Islet precursor cell (in vitro differentiated cells): ENCODE results near the gene COL8A2.

ENCODE experiments used
- DNase-seq: peaks from one replicate; pipeline ENCODE4 v3.0.0-alpha.2; 2018

The COL8A2 gene

DNA sequence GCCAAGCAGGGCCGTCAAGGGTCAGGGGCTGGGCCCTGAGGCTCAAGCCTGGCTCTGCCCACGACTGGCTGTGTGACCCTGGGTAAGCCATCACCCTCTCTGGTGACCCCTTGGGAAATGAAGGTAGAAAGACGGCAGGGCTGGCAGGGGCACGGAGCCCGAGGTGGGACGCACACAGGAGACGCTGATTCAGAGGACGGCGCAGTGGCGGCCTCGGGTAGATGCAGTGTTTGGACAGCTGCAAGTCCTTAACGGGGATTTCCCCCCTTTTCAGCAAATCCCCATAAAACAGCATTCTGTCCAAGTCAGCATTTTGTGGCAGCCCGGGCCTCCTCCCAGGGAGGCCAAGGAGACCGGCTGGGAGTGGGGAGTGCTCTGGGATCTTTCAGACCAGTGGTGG is 16.7 kb downstream of the COL8A2 start:
- no peak for DNase-seq

DNA sequence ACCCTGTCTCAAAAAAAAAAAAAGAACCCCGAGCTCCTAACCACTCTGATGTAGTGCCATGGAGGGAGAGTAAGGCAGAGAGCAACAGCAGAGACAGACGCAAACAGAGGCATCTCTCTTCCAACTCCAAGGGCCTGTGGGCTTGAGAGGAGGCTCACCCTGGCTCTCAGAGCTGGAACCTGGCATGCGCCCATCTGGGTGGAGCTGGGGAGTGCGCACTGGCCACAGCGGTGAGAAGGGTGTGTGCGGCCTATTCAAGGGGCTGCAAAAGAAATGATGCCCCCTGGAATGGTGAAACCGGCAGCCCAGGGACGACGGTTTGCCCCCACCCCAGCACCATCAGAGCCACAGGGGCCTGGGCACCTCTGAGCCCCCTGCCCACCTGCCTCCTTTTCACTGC is 17.6 kb downstream of the COL8A2 start:
- DNase-seq, result no peak

DNA sequence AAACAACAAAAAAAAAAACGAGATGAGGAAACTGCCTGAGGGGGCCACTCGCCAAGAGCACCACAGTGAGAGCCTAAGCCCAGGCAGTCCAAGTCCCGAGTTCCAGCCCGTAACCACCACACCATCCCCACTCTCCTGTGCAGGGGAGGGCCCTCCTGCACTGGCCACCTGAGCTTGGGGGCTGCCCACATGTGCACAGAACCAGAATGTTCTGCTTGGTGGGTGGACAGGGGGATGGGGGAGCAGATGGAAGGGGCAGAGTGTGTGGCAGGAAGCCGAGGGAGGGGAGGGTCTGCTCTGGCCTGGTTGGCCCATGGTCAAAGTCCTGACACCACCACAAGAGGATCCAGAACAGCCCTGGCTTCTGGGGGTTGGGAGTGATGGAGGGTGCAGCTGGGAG is 18.8 kb downstream of the COL8A2 start:
- DNase-seq, result no peak

DNA sequence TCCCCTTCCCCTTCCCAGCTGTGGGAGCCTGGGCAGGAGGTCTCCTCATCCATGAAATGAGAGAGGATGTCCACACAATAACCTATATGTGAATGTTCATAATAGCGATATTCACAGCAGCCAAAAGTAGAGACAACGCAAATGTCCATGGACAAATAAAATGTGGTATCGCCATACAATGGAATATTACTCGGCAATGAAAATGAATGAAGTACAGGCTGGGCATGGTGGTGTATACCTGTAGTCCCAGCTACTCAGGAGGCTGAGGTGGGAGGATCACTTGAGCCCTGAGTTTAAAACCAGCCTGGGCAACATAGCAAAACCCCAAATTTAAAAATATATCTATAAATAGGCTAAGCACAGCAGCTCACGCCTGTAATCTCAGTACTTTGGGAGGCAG is 23.5 kb downstream of the COL8A2 start:
- DNase-seq, result no peak

DNA sequence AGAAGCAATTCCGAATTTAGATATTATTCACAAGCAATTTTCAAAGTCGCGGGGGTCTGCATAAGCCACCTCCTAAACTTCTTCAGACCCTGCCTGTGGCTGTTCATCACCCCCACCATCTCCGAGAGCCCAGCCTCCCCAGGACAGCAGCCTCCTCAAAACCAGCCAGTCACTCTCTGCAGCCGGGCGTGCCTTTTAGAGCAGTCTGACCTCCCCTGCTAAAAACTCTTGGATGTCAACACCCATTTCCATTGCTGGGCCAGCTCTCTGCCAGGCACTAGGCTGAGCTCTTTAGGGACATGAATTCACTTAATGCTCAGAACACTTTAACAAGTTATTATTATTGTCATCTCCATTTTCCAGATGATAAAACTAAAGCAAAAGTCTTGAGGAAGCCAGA is 24.6 kb downstream of the COL8A2 start:
- peak; percentile 47 for DNase-seq

DNA sequence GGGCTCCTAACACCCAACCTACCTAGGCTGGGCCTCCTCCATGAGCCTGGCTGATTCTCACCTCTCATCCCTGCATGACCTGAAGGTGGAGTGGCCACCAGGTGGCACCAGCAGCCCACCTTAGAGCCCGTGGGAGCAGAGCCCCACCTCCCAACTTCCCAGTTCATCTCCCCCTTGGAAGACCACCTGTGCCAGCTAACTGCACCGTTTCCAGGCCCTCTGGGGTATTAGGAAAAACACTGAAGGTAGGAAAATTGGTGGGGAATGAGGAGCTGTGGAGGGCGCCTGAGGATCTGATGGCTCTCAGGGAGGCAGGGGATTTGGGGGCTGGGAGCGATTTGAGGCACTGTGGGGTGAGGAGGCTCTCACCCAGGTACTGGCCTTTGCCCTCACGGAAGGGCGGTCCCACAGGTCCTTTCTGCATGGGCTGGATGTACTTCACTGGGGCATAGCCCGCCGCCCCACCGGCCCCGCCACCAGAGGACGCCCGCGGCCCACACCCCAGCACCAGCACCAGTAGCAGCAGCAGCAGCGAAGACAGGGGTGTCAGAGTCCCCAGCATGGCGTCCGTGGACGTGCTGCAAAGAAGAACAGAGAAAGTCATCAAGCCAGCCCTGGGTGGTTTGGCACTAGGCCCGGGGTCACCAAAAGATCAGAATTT is 25.2 kb downstream of the COL8A2 start:
- peak; percentile 90 for DNase-seq

DNA sequence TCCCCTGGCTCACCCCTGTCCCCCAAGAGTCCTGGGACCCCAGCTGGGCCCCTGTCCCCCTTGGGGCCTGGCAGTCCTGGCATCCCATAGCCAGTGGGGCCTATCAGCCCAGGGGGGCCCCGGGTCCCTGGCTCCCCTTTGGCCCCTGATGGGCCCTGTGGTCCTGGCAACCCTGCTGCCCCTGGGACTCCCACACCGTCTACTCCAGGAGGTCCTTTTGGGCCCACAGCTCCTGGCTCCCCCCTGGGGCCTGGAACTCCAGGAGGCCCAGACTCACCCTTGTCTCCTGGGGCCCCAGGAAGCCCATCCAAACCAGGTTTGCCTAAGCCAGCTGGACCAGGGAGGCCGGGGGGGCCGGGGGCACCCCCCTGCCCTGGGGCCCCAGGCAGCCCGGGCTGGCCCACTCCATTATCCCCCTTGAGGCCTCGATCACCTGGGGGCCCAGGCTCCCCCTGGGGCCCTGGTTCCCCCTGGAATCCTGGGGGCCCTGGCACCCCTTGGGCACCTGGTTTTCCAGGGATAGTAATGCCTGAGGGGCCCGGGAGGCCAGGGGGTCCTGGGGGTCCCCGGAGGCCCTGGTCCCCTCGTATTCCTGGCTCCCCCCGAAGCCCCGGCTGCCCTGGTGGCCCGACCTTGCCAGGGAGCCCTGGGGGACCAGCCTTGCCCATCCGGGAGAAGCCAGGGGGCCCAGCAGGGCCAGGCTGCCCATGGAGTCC is 26.2 kb downstream of the COL8A2 start:
- no peak for DNase-seq

DNA sequence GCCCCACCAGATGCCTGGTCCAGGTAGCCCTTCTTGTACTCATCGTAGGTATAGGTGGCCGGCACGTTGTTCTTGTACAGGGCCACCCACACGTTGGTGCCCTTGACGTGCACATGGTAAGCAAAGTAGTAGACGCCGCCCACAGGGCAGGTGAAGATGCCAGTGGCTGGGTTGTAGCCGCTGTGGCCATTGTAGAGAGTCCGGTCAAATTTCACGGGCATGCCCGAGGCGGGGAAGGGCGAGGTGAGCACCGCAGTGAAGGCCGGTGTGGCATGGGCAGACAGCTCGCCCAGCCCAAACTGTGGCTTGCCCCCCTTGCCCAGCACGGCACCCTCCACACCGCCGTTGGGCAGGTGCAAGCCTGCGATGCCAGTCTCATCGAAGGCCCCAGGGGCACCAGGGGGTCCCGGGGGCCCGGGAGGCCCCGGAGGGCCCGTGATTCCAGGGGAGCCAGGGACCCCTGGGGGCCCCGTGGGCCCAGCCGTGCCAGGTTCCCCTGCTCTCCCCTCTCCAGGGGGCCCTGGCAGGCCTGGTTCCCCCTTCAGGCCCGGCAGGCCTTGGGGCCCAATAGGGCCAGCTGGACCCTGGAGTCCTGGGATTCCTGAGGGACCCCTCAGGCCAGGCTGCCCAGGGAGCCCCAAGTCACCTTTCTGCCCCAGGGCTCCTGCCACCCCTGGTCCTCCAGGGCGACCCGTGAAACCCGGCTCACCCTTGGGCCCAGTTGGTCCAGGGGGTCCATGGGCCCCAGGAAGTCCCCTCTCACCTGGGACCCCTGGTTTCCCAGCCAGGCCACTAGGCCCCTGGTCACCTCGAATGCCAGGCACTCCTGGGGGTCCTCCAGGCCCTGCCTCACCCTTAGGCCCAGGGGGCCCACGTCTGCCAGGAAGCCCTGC is 27.1 kb downstream of the COL8A2 start:
- DNase-seq, result no peak

DNA sequence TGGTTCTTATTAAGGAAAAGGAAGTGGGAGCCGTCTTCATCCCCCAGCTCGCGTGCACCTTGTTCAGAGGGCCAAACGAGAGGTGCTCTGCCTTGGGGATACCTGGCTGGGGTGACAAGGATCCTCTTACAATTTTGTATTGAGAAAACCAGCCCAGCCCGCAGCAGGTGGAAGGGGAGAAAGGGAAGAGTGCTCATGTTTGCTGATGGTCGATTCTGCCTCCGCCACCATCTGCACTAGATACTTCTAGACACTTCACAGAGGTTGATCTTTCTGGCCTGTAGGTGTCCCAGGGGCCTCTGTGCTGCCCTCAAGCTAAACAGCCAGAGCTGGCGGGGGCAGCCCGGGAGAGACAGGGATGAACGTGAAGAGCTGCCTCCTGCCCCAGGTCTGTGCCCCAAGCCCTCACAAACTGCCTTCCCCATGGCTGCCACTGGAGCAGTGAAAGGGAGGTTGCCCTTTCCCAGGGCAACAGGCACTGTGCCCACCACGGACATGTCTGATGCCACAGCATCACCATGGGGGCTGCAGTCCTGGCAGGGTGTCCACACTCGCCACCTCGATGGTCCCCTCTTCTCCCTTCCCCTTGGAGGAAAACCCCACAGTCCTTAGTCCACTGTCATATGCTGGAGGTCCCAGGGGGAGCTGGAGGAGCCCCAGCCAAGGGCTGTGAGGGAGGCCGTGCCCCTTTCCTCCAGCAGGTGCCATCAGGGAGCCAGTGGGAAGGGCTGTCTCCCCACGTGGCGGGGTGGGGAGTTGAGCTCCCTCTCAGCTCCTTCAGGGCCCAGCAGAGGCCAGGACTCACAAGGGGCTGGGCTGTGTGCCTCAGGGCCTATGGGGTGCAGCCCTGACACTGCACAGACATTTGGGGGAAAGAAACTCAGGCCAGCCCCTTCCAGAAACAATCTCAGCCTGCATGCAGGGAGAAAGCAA is 28.3 kb downstream of the COL8A2 start:
- peak; percentile 79 for DNase-seq

DNA sequence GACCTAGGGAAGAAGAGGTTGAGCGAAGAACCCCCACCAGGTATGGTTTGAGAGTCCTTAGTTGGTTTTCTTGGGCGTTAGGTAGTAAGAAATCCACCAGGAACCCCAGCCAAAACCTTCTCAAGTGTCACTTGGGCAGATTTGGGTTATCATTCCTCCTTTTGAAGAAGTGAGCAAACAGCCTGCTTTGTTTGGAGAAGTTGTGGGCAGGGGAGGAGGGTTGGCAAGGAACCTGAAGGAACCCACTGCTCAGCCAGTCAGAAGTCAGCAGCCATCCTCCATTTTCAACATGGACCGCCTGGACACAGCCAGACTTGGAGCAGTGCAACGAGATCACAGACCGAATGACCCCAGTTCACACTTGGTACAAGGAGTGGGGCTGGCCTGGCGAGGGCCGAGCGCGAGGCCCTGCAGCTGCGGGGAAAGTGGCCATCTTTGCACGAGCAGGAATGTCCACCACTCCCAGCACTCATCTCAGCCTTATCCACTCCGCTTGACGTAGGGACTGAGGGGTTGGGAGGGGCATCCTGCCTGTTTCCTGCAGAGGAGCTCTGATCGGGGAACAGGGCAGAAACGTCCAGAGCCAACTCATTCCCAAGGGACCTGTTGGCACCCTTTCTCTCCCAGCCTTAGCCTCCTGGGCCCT is 29.1 kb downstream of the COL8A2 start:
- no peak for DNase-seq

DNA sequence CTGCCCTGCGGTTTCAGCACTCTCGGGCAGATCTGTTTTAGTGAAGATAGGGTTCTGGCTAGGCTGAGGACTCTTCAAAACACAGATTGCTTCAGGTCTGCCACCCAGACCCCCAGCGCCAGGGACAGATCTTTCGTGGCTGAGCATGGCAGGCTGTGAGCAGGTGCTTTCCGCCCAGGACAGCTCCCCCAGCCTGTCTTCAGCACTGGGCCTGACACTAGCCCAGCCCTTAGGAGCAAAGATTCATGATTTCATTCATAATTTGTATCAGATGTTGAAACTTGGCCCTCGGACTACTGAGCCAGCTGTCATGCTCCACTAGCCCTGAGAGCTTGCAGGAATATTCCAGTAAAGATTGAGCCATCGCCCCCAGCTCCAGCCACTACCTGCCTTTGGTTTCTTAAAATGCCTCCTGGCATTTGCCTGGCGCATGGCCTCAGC is 30.4 kb downstream of the COL8A2 start:
- no peak for DNase-seq

DNA sequence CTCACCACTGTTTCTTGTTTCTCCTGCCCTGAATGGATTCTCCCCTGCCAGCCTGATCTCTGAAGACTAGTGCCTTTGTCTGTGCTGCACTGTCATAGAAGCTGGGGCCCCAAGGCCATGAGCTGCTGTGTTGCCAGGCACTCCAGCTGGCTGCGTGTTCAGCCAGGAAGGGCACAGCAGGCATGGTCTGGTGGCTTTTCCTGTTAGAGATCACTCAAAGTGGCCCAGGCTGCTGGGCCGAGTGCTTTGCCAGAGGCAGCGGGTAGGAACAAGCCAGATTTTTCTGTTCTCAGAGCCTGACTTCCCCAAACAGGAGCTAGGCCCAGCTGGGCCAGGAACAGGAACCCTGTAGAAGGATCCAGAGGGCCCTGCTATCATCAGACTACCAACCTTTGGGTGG is 31.1 kb downstream of the COL8A2 start:
- no peak for DNase-seq

DNA sequence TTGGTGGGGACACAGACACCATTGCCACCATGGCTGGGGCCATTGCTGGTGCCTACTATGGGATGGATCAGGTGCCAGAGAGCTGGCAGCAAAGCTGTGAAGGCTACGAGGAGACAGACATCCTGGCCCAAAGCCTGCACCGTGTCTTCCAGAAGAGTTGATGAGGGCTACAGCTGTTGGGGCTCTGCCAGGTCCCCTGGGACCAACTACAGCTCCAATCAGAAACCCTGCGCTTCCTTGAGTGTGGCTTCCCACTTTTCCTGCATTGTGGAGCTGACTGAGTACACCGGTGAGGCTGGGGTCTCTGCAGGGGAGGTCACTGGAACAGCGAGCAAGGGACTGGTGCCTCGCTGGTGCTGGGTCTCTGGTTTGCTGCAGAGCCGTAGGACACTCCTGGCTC is 31.8 kb downstream of the COL8A2 start:
- DNase-seq, result no peak

DNA sequence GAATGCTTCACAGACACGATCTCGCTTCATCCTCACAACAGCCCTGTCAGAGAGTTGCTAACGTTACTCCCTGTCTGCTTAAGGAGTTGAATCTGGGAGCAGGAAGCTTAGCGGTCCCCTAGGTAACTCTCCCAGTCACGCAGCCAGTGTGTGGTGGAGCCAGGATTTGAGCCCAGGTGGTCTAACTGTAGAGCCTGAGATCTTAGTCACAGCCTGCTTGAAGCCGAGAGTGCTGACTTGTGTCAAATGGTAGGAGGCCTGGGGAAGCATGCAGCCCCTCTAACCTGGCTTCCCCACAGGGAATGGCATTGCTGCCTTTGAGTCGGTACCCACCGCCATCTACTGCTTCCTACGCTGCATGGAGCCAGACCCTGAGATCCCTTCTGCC is 32.2 kb downstream of the COL8A2 start:
- DNase-seq, result no peak

DNA sequence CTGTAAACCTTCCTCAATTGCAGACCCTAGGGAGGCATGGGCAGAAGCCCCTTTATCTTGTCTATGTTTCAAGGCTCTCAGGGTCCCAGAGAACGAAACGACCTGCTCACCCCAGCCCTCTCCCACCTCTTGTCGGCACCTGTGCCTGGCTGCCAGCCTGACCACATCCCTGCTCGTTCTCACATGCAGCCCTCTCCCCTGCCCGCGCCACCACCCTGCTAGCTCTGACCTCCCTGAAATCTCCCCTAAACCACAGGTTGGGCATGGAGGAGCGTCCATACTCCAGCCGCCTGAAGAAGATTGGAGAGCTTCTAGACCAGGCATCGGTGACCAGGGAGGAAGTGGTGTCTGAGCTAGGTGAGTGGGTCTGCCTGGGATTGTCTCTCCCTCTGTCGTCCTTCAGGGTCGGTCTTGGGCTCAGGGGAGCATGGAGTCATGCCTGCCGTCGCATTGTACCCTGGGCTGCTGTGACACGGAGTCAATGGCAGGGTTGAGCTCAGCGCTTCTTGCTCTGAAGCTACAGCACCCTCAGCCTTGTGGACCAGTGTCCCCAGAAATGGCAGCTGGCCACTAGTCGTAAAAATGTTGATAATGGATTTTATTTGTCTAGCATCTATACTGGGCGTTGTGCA is 32.7 kb downstream of the COL8A2 start:
- DNase-seq, result no peak

DNA sequence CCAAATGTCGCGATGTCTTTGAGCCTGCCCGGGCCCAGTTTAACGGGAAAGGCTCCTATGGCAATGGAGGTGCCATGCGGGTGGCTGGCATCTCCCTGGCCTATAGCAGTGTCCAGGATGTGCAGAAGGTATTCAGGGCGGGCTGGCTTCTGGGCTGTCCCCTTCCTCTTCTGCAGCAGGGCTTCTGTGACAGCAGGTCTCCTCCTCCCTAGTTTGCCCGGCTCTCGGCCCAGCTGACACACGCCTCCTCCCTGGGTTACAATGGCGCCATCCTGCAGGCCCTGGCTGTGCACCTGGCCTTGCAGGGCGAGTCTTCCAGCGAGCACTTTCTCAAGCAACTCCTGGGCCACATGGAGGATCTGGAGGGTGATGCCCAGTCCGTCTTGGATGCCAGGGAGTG is 33.3 kb downstream of the COL8A2 start:
- no peak for DNase-seq

DNA sequence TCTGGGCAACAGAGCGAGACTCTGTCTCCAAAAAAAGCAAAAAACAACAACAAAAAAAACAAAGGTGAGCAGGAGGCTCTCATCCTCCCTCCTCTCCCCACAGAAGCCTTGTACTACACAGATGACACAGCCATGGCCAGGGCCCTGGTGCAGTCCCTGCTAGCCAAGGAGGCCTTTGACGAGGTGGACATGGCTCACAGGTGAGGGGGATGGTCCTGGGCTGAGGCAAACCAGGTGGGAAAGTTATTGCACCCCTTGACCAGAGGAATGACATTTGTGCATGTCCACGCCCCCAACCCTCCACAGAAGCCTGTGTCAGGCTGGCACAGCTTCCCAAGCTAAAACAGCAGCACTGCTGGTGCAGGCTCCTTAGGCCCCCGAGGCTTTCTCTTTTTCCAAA is 33.9 kb downstream of the COL8A2 start:
- DNase-seq, result no peak

DNA sequence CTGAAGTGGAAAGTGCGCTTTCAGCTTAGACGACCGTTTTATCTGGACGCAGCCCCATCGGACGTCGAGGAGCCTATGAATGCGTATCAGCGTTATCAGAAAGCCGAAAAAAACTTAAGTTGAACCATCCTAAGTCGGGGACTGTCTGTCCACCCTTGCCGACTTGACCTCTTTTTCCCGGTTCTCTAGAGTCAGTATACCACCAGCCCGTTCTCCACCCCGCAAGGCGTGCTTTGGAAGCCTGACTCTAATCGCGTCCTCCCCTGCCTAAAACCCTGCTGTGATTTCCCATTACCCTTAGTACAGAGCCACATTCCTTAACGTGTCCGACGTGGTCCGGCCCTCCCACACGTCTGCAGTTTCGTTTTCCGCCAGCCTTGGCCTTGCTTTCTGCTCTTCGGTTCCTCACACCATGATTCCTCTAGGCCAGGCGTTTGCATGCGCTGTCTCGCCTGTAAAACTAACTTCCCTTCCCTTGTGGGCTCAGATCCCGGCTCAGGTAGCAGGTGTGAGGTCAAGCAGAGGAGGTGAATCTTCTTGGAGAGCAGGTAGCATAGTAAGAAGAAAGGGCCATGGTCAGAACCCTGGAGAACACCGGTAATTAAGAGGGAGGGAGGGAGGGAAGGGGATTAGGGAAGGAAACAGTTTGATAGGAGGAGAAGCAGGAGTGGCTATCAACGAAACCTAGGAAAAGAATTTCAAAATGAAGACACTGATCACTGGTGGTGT is 35.5 kb downstream of the COL8A2 start:
- no peak for DNase-seq

DNA sequence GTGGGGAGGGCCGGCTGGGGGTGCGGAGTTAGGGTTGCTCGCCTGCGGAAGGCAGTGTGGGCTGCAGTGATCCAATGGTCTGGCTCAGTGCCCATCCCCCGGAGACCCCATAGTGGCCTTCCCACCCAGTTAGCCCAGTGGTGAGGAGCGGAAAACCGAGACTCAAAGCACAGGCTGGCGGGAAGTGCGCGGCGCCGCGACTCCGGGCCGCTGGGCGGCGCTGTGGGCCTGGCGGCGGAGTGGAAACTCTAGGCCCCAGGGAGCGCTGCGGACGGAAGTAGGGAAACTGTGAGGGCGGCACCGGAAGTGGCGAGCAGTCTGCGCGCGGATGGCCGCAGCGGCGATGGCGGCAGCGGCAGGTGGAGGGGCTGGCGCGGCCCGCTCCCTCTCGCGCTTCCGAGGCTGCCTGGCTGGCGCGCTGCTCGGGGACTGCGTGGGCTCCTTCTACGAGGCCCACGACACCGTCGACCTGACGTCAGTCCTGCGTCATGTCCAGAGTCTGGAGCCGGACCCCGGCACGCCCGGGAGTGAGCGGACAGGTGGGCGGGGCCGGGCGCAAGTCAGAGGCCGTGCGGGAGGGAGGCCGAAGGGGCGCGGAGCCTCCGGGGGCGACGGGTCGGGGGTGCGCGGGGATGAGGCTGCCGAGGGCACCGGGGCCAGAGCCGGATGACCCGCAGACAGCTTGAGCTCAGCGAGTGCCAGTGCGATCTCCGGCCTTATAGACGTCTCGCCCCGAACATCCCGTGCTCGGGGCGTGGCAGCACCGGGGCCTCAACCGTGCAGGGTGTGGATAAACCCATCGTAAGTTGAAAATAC is 36.2 kb downstream of the COL8A2 start, which contains the start of gene ADPRS:
Gene ADPRS, plus strand, starts transcription at position 316 of the 816 bp plus-strand sequence. Its CDS starts 13 bp downstream, at position 329.
- DNase-seq, result peak; percentile 93

DNA sequence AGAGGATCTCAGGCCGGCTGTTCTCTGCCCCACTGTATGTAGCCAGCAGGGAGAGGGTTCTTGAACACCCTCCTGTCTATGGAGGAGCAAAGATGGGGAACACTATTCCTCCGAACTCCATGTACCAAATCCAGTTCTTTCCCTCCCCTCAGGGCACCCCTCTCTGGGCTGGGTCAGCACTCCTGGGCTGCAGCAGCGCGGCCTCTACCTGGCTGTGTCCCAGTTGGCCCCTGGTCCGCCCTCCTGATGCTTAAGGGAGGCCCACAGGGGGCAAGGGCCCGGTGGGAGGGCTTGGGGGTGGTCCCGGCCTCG is 36.8 kb downstream of the COL8A2 start:
- DNase-seq, result no peak
